IMR-90 (cell line): Measurements from ENCODE around the gene PODXL2. TPM values are rescaled to one million over a fixed set of nuclear protein-coding genes. Genes with fewer than 3 reads are reported as not detected.

Source experiments
- ATAC-seq: fragments of 200-7000 bp; cut with Tn5 transposase; 2 replicates; pipeline ENCODE4 v1.9.1; 2020; ENCODE audit warnings: low read depth, mild to moderate bottlenecking, moderate library complexity
- BruUV-seq: library from RNA; stranded (reverse); fragments of 400-500 nt; replicated peaks from 2 replicates; lab custom pipeline; 2021; lab: Mats Ljungman, UMichigan
- CTCF ChIA-PET: fragments of 300-600 bp; formaldehyde crosslinking; extraction: SDS; loops from one replicate; lab custom pipeline; 2021; ENCODE audit warnings: antibody characterized with exemption; lab: Yijun Ruan, JAX
- POLR2A ChIA-PET: fragments of 300-600 bp; sonication (Branson Sonifier 250); formaldehyde crosslinking; loops from one replicate; lab custom pipeline; 2022; ENCODE audit warnings: antibody characterized with exemption; ENCODE audit not compliant: unreplicated experiment; lab: Charles Lee
- DNase-seq: peaks from one replicate; pipeline ENCODE4 v3.0.0; 2013
- H2AFZ ChIP-seq: replicated peaks from 2 replicates; pipeline ENCODE3; 2013; ENCODE audit warnings: low read length, mild to moderate bottlenecking; ENCODE audit not compliant: poor library complexity
- H2AK5ac ChIP-seq: 2 replicates; pipeline ENCODE4 v1.6.1; 2013; ENCODE audit warnings: low read depth, low read length, inconsistent platforms
- H2AK9ac ChIP-seq: replicated peaks from 2 replicates; pipeline ENCODE3; 2013; ENCODE audit warnings: mild to moderate bottlenecking, low read depth, low read length, moderate library complexity; ENCODE audit not compliant: poor library complexity
- H2BK120ac ChIP-seq: 2 replicates; pipeline ENCODE4 v1.6.1; 2013; ENCODE audit warnings: low read depth, low read length, inconsistent platforms
- H2BK15ac ChIP-seq: 3 replicates; pipeline ENCODE4 v1.6.1; 2013; ENCODE audit warnings: low read depth, low read length, inconsistent platforms
- H2BK20ac ChIP-seq: 2 replicates; pipeline ENCODE4 v1.6.1; 2013; ENCODE audit warnings: low read depth, mild to moderate bottlenecking, inconsistent platforms, low read length, moderate library complexity
- H2BK5ac ChIP-seq: 2 replicates; pipeline ENCODE4 v1.6.1; 2013; ENCODE audit warnings: mild to moderate bottlenecking, low read depth, low read length, inconsistent platforms; ENCODE audit not compliant: poor library complexity, severe bottlenecking
- H3K14ac ChIP-seq: replicated peaks from 2 replicates; pipeline ENCODE4 v1.6.1; 2013; ENCODE audit warnings: low read depth, low read length, inconsistent platforms
- H3K18ac ChIP-seq: 2 replicates; pipeline ENCODE4 v1.6.1; 2013; ENCODE audit warnings: low read depth, low read length, control low read depth
- H3K23ac ChIP-seq: 2 replicates; pipeline ENCODE4 v1.6.1; 2013; ENCODE audit warnings: low read depth, low read length, inconsistent platforms
- H3K27ac ChIP-seq: 2 replicates; pipeline ENCODE4 v1.5.1; 2013; ENCODE audit warnings: mild to moderate bottlenecking, control low read depth, low read length; ENCODE audit not compliant: insufficient read depth
- H3K27me3 ChIP-seq: 2 replicates; pipeline ENCODE4 v1.6.1; 2013; ENCODE audit warnings: low read length; ENCODE audit not compliant: control insufficient read depth, insufficient read depth
- H3K36me3 ChIP-seq: 2 replicates; pipeline ENCODE4 v1.6.1; 2013; ENCODE audit warnings: low read length, mixed read lengths; ENCODE audit not compliant: control insufficient read depth, insufficient read depth
- H3K4ac ChIP-seq: 2 replicates; pipeline ENCODE4 v1.6.1; 2013; ENCODE audit warnings: low read depth, low read length, inconsistent platforms
- H3K4me1 ChIP-seq: 2 replicates; pipeline ENCODE4 v1.6.1; 2013; ENCODE audit warnings: low read length, mixed read lengths; ENCODE audit not compliant: control insufficient read depth, insufficient read depth
- H3K4me2 ChIP-seq: 2 replicates; pipeline ENCODE4 v1.6.1; 2013; ENCODE audit warnings: low read depth, mild to moderate bottlenecking, control low read depth, low read length, moderate library complexity
- H3K4me3 ChIP-seq: 2 replicates; pipeline ENCODE4 v1.5.1; 2013; ENCODE audit warnings: low read depth, mild to moderate bottlenecking, control low read depth, low read length, moderate library complexity; ENCODE audit not compliant: insufficient read depth
- H3K56ac ChIP-seq: 2 replicates; pipeline ENCODE4 v1.6.1; 2013; ENCODE audit warnings: low read length, inconsistent platforms; ENCODE audit not compliant: insufficient read depth; ENCODE audit errors: extremely low read depth
- H3K79me1 ChIP-seq, 2 experiments: 2 replicates each; pipeline ENCODE4 v1.6.1; 2013; ENCODE audit warnings: low read length in 2 of 2, inconsistent platforms in 1 of 2, low read depth in 1 of 2
- H3K9ac ChIP-seq: 2 replicates; pipeline ENCODE4 v1.6.1; 2013; ENCODE audit warnings: low read depth, low read length, control low read depth
- H3K9me1 ChIP-seq: 2 replicates; pipeline ENCODE4 v1.6.1; 2013; ENCODE audit warnings: low read length, inconsistent platforms; ENCODE audit not compliant: insufficient read depth
- H3K9me3 ChIP-seq: 2 replicates; pipeline ENCODE4 v1.6.1; 2013; ENCODE audit warnings: low read length; ENCODE audit not compliant: control insufficient read depth, insufficient read depth
- H4K20me1 ChIP-seq: 2 replicates; pipeline ENCODE4 v1.6.1; 2013; ENCODE audit warnings: low read length, inconsistent platforms; ENCODE audit not compliant: insufficient read depth
- H4K5ac ChIP-seq: 2 replicates; pipeline ENCODE4 v1.6.1; 2013; ENCODE audit warnings: mild to moderate bottlenecking, low read depth, low read length, control low read depth
- H4K8ac ChIP-seq, 2 experiments: 2 replicates each; pipeline ENCODE4 v1.6.1; 2013; ENCODE audit warnings: low read depth in 2 of 2, low read length in 2 of 2, control low read depth in 1 of 2, inconsistent platforms in 1 of 2
- H4K91ac ChIP-seq: 2 replicates; pipeline ENCODE4 v1.6.1; 2013; ENCODE audit warnings: low read depth, low read length, inconsistent platforms; ENCODE audit not compliant: insufficient read depth
- BHLHE40 ChIP-seq: fragments of 150-350 bp; IDR thresholded peaks from 2 replicates; pipeline ENCODE4 v1.6.1; 2016; ENCODE audit warnings: mild to moderate bottlenecking, low read depth, low read length
- MAFK ChIP-seq: IDR thresholded peaks from 2 replicates; pipeline ENCODE4 v1.6.1; 2012; ENCODE audit warnings: low read depth, low read length, improper control_type of control experiment
- RCOR1 ChIP-seq: IDR thresholded peaks from 2 replicates; pipeline ENCODE4 v1.6.1; 2012; ENCODE audit warnings: mild to moderate bottlenecking, low read length, improper control_type of control experiment; ENCODE audit not compliant: insufficient replicate concordance
- RFX5 ChIP-seq: IDR thresholded peaks from 2 replicates; pipeline ENCODE4 v1.8.0; 2012; ENCODE audit warnings: low read depth, mild to moderate bottlenecking, low read length, moderate library complexity
- WGBS, 2 experiments: methylation state at CpG; one replicate each; pipeline versions ENCODE4 v1.1.5 to v1.1.7; 2013; ENCODE audit warnings: missing lambda C conversion rate in 2 of 2; ENCODE audit not compliant: insufficient read length in 1 of 2; ENCODE audit errors: extremely low coverage in 2 of 2; 5-methylcytosine and 5-hydroxymethylcytosine counted together
- dilution Hi-C: fragments of 300-500 bp; cut with HindIII; formaldehyde crosslinking; loops from one replicate; pipeline ENCODE4 v1.14.3; 2018; ENCODE audit warnings: low sequenced_read_pairs; ENCODE audit not compliant: unreplicated experiment
- in situ Hi-C: fragments of 300-500 bp; cut with MboI; formaldehyde crosslinking; loops from 3 replicates; pipeline ENCODE4 v1.14.3; 2019; ENCODE audit warnings: low sequenced_read_pairs, inconsistent platforms, mixed read lengths
- intact Hi-C: fragments of 100-400 bp; cut with micrococcal nuclease; formaldehyde crosslinking; loops from 2 replicates; pipeline ENCODE4 v1.10.0; 2022
- polyA plus RNA-seq, 3 experiments: library from polyadenylated mRNA; depleted of rRNA; stranded (reverse); fragments of >200 nt; gene quantifications; 2 replicates each; pipeline ENCODE4 v1.2.3, GENCODE V29; 2012; ENCODE audit warnings: low replicate concordance in 1 of 3
- total RNA-seq: library from RNA; depleted of rRNA; stranded (reverse); fragments of >200 nt; gene quantifications from 2 replicates; pipeline ENCODE4 v1.2.3, GENCODE V29; 2012

The PODXL2 gene
- total and polyA plus RNA-seq, 2 of the 4 experiments (the other 2 are of a cell fraction), result 1.6 to 5.4 TPM

- ChIA-PET POLR2A (no interaction called here), CTCF (no interaction called here)
- Histone ChIP-seq H2AFZ (no peak overlapping the region), H3K79me1 (peaks cover 19 to 35% of the 10 kb centered on the region in 2 experiments), H4K20me1 (no peaks in the 10 kb centered on the region; the same call in none of the 2 replicates), H3K4ac (no peak overlapping the region), H2AK5ac (no peak overlapping the region), H4K8ac (no peak overlapping the region), H3K9me1 (peaks cover 10% of the 10 kb centered on the region; the same call in 1 of the 2 replicates), H2BK15ac (no peak overlapping the region), H2BK5ac (no peak overlapping the region), H3K36me3 (peaks cover 28% of the 10 kb centered on the region), H3K4me1 (peaks cover 10% of the 10 kb centered on the region), H3K4me2 (no peak overlapping the region), H3K56ac (no peak overlapping the region), H4K5ac (no peak overlapping the region), H2AK9ac (no peak overlapping the region), H3K27me3 (no peaks in the 10 kb centered on the region), H3K23ac (no peak overlapping the region), H2BK20ac (no peak overlapping the region), H3K9me3 (no peaks in the 10 kb centered on the region), H3K18ac (no peak overlapping the region), H2BK120ac (no peak overlapping the region), H3K9ac (no peak overlapping the region), H4K91ac (no peak overlapping the region), H3K14ac (no peak overlapping the region), H3K27ac (no peak overlapping the region), H3K4me3 (no peak overlapping the region)
- DNase-seq, result no peak
- WGBS, 2 experiments, result 100% methylated on average over 7 of the region's 8 CpGs; no CpG with 5 or more reads in 1 of the 2 experiments
- in situ Hi-C loops (no loop called here), dilution Hi-C loops (no loop called here), intact Hi-C loops (no loop called here)
- no peak for ATAC-seq
- TF ChIP-seq BHLHE40 (no peak), MAFK (no peak), RFX5 (no peak), RCOR1 (no peak)
- BruUV-seq, result no TSS peak
These were observed 45.8 kb downstream of the PODXL2 start for GRCh38 chr3:127674790-127675189.
